SK-N-SH (cell line): ENCODE measurements around the gene CHML. TPM values are rescaled to one million over a fixed set of nuclear protein-coding genes. Genes with fewer than 3 reads are reported as not detected.
"Not testable (repeated sequence)": the region's sequence is repeated elsewhere in the genome, so short reads cannot be mapped to it uniquely, and the experiment has no call there.

Experiments
- CTCF ChIA-PET: fragments of 300-600, 350-600 bp; formaldehyde crosslinking; extraction: SDS; loops from one replicate; lab custom pipeline; 2021; lab: Yijun Ruan, JAX
- POLR2A ChIA-PET: fragments of 350-600 bp; sonication (Branson Sonifier 250); formaldehyde crosslinking; extraction: SDS; loops from one replicate; lab custom pipeline; 2020; ENCODE audit warnings: antibody characterized with exemption, inconsistent platforms; lab: Yijun Ruan, JAX
- DNase-seq: peaks from one replicate; pipeline ENCODE4 v3.0.0; 2012
- H2AFZ ChIP-seq: fragments of 200-600 bp; sonication (generic); 2 replicates; pipeline ENCODE4 v1.8.1; 2016; ENCODE audit warnings: antibody characterized with exemption, mild to moderate bottlenecking, low read depth
- H3F3A ChIP-seq: fragments of 200-600 bp; sonication (generic); replicated peaks from 2 replicates; pipeline ENCODE3; 2016; ENCODE audit warnings: antibody characterized with exemption, mild to moderate bottlenecking; ENCODE audit not compliant: insufficient read depth
- H3K27ac ChIP-seq, 2 experiments: fragments of 200-500 bp in 1 of 2; fragments of 200-600 bp in 1 of 2; sonication (Bioruptor generic) in 1 of 2; sonication (generic), shearing (Covaris generic) in 1 of 2; 2 replicates each; pipeline versions ENCODE4 v1.5.1 to v1.6.1; 2014 to 2016; ENCODE audit warnings: low read depth in 2 of 2, inconsistent platforms in 1 of 2, low read length in 1 of 2, mild to moderate bottlenecking in 1 of 2, mixed read lengths in 1 of 2
- H3K27me3 ChIP-seq: fragments of 200-600 bp; sonication (generic), shearing (Covaris generic); 2 replicates; pipeline ENCODE4 v1.6.1; 2016; ENCODE audit warnings: mixed run types; ENCODE audit not compliant: insufficient read depth
- H3K36me3 ChIP-seq, 2 experiments: fragments of 200-500 bp in 1 of 2; fragments of 200-600 bp in 1 of 2; sonication (Bioruptor generic) in 1 of 2; sonication (generic) in 1 of 2; replicated peaks in 1 of 2; 2 replicates each; pipeline versions ENCODE3 to v1.5.1; 2014 to 2016; ENCODE audit warnings: low read length in 1 of 2, mild to moderate bottlenecking in 1 of 2; ENCODE audit not compliant: insufficient read depth in 2 of 2, control insufficient read depth in 1 of 2
- H3K4me1 ChIP-seq, 2 experiments: fragments of 200-500 bp in 1 of 2; fragments of 200-600 bp in 1 of 2; sonication (Bioruptor generic) in 1 of 2; sonication (generic), shearing (Covaris generic) in 1 of 2; 2 replicates each; pipeline versions ENCODE4 v1.5.1 to v1.6.1; 2014 to 2016; ENCODE audit warnings: low read depth in 1 of 2, low read length in 1 of 2, mixed run types in 1 of 2; ENCODE audit not compliant: insufficient read depth in 2 of 2, control insufficient read depth in 1 of 2
- H3K4me2 ChIP-seq: fragments of 200-600 bp; sonication (generic), shearing (Covaris generic); 2 replicates; pipeline ENCODE4 v1.6.1; 2017; ENCODE audit warnings: mixed run types
- H3K4me3 ChIP-seq, 2 experiments: fragments of 200-500 bp in 1 of 2; fragments of 200-600 bp in 1 of 2; sonication (Bioruptor generic) in 1 of 2; sonication (generic), shearing (Covaris generic) in 1 of 2; 2 replicates each; pipeline versions ENCODE4 v1.5.1 to v1.8.1; 2014 to 2016; ENCODE audit warnings: low read depth in 2 of 2, inconsistent platforms in 1 of 2, low read length in 1 of 2, mild to moderate bottlenecking in 1 of 2, mixed read lengths in 1 of 2, moderate library complexity in 1 of 2
- H3K79me2 ChIP-seq: fragments of 200-600 bp; sonication (generic); 2 replicates; pipeline ENCODE4 v1.8.1; 2017; ENCODE audit warnings: mild to moderate bottlenecking; ENCODE audit not compliant: insufficient read depth
- H3K9ac ChIP-seq: fragments of 200-600 bp; sonication (generic); 2 replicates; pipeline ENCODE4 v1.6.1; 2017; ENCODE audit warnings: mixed run types
- H3K9me2 ChIP-seq: fragments of 200-600 bp; sonication (generic); 2 replicates; pipeline ENCODE4 v1.6.1; 2017; ENCODE audit warnings: mixed run types
- H3K9me3 ChIP-seq: fragments of 200-600 bp; sonication (generic); 2 replicates; pipeline ENCODE4 v1.6.1; 2017; ENCODE audit warnings: mixed run types, mild to moderate bottlenecking, moderate library complexity
- H4K20me1 ChIP-seq: fragments of 200-600 bp; sonication (generic); 2 replicates; pipeline ENCODE4 v1.6.1; 2017; ENCODE audit warnings: mild to moderate bottlenecking, mixed run types; ENCODE audit not compliant: insufficient read depth
- EP300 ChIP-seq, 2 experiments: IDR thresholded peaks; 2 replicates each; pipeline versions ENCODE4 v1.4.0 to v1.6.1; 2012; ENCODE audit warnings: borderline replicate concordance in 1 of 2, low read depth in 1 of 2, low read length in 1 of 2
- EZH2phosphoT487 ChIP-seq: fragments of 200-600 bp; sonication (generic); IDR thresholded peaks from 2 replicates; pipeline ENCODE4 v1.6.1; 2017; ENCODE audit warnings: low read depth, mixed run types, mild to moderate bottlenecking, antibody characterized with exemption, moderate library complexity, borderline replicate concordance
- FOXM1 ChIP-seq: IDR thresholded peaks from 2 replicates; pipeline ENCODE4 v1.4.0; 2012; ENCODE audit warnings: low read depth, mild to moderate bottlenecking
- JUND ChIP-seq: IDR thresholded peaks from 2 replicates; pipeline ENCODE4 v1.4.0; 2012
- MXI1 ChIP-seq: IDR thresholded peaks from 2 replicates; pipeline ENCODE4 v1.6.1; 2012; ENCODE audit warnings: mild to moderate bottlenecking, low read depth, low read length, improper control_type of control experiment
- POLR2AphosphoS5 ChIP-seq: IDR thresholded peaks from 2 replicates; pipeline ENCODE4 v1.6.1; 2012; ENCODE audit warnings: low read depth, low read length
- RAD21 ChIP-seq: IDR thresholded peaks from 2 replicates; pipeline ENCODE4 v1.6.1; 2012; ENCODE audit warnings: mild to moderate bottlenecking, low read length
- REST ChIP-seq: IDR thresholded peaks from 2 replicates; pipeline ENCODE4 v1.6.1; 2012; ENCODE audit warnings: mild to moderate bottlenecking, low read depth, low read length, moderate library complexity
- RXRA ChIP-seq: IDR thresholded peaks from 2 replicates; pipeline ENCODE4 v1.4.0; 2012; ENCODE audit warnings: low read depth, mild to moderate bottlenecking, borderline replicate concordance
- WGBS: methylation state at CpG from one replicate; pipeline ENCODE4 v1.1.6; 2017; ENCODE audit warnings: low lambda C conversion rate; 5-methylcytosine and 5-hydroxymethylcytosine counted together
- polyA plus RNA-seq, 3 experiments: library from polyadenylated mRNA; depleted of rRNA; stranded (reverse); fragments of >200 nt; gene quantifications; 2 replicates each; pipeline ENCODE4 v1.2.3, GENCODE V29; 2012
- TF ChIP-seq, protein P1 (sequence below): IDR thresholded peaks from 2 replicates; pipeline ENCODE4 v1.4.0; 2012; ENCODE audit warnings: low read depth, borderline replicate concordance
- TF ChIP-seq, protein P2 (sequence below): fragments of 200-600 bp; sonication (generic); IDR thresholded peaks from 2 replicates; pipeline ENCODE4 v1.6.1; 2017; ENCODE audit warnings: antibody characterized with exemption, mild to moderate bottlenecking, moderate library complexity
- TF ChIP-seq, protein P3 (sequence below): IDR thresholded peaks from 2 replicates; pipeline ENCODE4 v1.4.0; 2012; ENCODE audit warnings: low read depth

Gene CHML
- polyA plus RNA-seq, 1 of the 3 experiments (the other 2 are of a cell fraction) = 3.0 TPM

GRCh38 chr1:241684108-241684507 lies 43.9 kb upstream of the CHML start:
- Histone ChIP-seq H3F3A (no peaks in the 10 kb centered on the region), H2AFZ (no peak overlapping the region), H3K36me3 (no peaks in the 10 kb centered on the region), H3K4me3 (no peak overlapping the region), H3K4me2 (no peak overlapping the region)
- DNase-seq = no peak
- no peak for TF ChIP-seq POLR2AphosphoS5
- TF ChIP-seq, all 33 proteins: peak for 0
- H3K4me1 ChIP-seq = no peaks in the 10 kb centered on the region
- no peak overlapping the region for H3K27ac ChIP-seq
- ChIA-PET CTCF (interaction anchor here (1.4 to 1.5 kb wide), 2 partner anchors 9 to 25 kb away, joined by 3 to 4 read pairs; no protein-coding TSS in a partner anchor), POLR2A (no interaction called here)
- no peaks in the 10 kb centered on the region for H3K9me3 ChIP-seq
- no peaks in the 10 kb centered on the region for H3K27me3 ChIP-seq
- H3K79me2 ChIP-seq = no peaks in the 10 kb centered on the region
- 57% methylated on average over 1 of the region's 1 CpG for WGBS
- no peaks in the 10 kb centered on the region for H3K9me2 ChIP-seq
- no peaks in the 10 kb centered on the region for H4K20me1 ChIP-seq
- H3K9ac ChIP-seq = no peak overlapping the region

DNA sequence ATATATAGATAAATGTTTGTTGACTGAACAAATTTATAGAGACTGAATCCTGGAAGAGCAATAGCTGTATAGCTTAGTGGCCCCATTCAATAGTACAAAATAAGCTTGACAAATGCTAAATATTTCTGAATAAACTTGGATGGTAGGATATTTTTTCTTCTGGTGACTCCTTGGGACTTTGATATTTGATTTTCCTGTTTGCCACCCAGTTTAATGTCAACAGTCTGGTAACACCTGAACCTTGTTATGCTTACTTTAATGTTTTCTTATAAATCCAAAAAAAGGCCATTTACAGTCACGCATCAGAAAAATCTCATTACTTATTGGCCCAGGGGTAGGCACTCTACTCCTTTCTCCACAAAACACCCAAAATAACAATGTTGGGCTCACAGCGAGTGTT lies 42.8 kb upstream of the CHML start:
- no peaks in the 10 kb centered on the region for H3F3A ChIP-seq
- DNase-seq = no peak
- no peak overlapping the region for H3K4me2 ChIP-seq
- no peak overlapping the region for H3K9ac ChIP-seq
- POLR2A ChIA-PET = no interaction called here
- no peak overlapping the region for H2AFZ ChIP-seq
- TF ChIP-seq JUND = no peak
- no peak for TF ChIP-seq FOXM1
- no peak for TF ChIP-seq MXI1
- TF ChIP-seq, protein P1, sequence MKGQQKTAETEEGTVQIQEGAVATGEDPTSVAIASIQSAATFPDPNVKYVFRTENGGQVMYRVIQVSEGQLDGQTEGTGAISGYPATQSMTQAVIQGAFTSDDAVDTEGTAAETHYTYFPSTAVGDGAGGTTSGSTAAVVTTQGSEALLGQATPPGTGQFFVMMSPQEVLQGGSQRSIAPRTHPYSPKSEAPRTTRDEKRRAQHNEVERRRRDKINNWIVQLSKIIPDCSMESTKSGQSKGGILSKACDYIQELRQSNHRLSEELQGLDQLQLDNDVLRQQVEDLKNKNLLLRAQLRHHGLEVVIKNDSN = no peak
- TF ChIP-seq RAD21 = no peak
- TF ChIP-seq REST = no peak
- no peak for TF ChIP-seq RXRA
- TF ChIP-seq EZH2phosphoT487 = no peak
- TF ChIP-seq, protein P2, sequence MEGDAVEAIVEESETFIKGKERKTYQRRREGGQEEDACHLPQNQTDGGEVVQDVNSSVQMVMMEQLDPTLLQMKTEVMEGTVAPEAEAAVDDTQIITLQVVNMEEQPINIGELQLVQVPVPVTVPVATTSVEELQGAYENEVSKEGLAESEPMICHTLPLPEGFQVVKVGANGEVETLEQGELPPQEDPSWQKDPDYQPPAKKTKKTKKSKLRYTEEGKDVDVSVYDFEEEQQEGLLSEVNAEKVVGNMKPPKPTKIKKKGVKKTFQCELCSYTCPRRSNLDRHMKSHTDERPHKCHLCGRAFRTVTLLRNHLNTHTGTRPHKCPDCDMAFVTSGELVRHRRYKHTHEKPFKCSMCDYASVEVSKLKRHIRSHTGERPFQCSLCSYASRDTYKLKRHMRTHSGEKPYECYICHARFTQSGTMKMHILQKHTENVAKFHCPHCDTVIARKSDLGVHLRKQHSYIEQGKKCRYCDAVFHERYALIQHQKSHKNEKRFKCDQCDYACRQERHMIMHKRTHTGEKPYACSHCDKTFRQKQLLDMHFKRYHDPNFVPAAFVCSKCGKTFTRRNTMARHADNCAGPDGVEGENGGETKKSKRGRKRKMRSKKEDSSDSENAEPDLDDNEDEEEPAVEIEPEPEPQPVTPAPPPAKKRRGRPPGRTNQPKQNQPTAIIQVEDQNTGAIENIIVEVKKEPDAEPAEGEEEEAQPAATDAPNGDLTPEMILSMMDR = no peak
- TF ChIP-seq, protein P3, sequence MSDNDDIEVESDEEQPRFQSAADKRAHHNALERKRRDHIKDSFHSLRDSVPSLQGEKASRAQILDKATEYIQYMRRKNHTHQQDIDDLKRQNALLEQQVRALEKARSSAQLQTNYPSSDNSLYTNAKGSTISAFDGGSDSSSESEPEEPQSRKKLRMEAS = no peak
- no peak for TF ChIP-seq EP300 (IDR thresholded peaks at IDR 0.05; ENCODE audit: borderline replicate concordance in 1 of 2, low read depth in 1 of 2, low read length in 1 of 2)
- H3K4me3 ChIP-seq = no peak overlapping the region
- H3K27me3 ChIP-seq = no peaks in the 10 kb centered on the region
- no peaks in the 10 kb centered on the region for H3K36me3 ChIP-seq
- no peak overlapping the region for H3K27ac ChIP-seq
- WGBS = 74% methylated on average over 2 of the region's 2 CpGs
- H3K9me3 ChIP-seq = no peaks in the 10 kb centered on the region
- no peaks in the 10 kb centered on the region for H3K9me2 ChIP-seq
- no peaks in the 10 kb centered on the region for H3K79me2 ChIP-seq
- H4K20me1 ChIP-seq = no peaks in the 10 kb centered on the region
- CTCF ChIA-PET = no interaction called here
- no peaks in the 10 kb centered on the region for H3K4me1 ChIP-seq

GRCh38 chr1:241681861-241682448 lies 41.8 kb upstream of the CHML start:
- WGBS = 38% methylated on average over 4 of the region's 4 CpGs
- CTCF ChIA-PET, H3K4me3 ChIP-seq, H3K9ac ChIP-seq, H3K79me2 ChIP-seq, H3K27ac ChIP-seq, H3F3A ChIP-seq, H3K36me3 ChIP-seq, H3K4me1 ChIP-seq, DNase-seq, POLR2A ChIA-PET, H2AFZ ChIP-seq, H3K4me2 ChIP-seq, H3K9me3 ChIP-seq, H3K27me3 ChIP-seq, H4K20me1 ChIP-seq, H3K9me2 ChIP-seq: not testable (repeated sequence)
